K562 (cell line): ENCODE results near the gene TOM1. TPM values are rescaled to one million over a fixed set of nuclear protein-coding genes. Genes with fewer than 3 reads are reported as not detected.

Experiments used
- HCFC1 ChIP-seq: IDR thresholded peaks from 2 replicates; pipeline ENCODE4 v1.6.1; 2012; ENCODE audit warnings: low read depth, low read length, improper control_type of control experiment
- IFI16 ChIP-seq: fragments of 250-450 bp; sonication (Bioruptor Pico); IDR thresholded peaks from 2 replicates; pipeline ENCODE4 v2.1.2; 2022; ENCODE audit warnings: mild to moderate bottlenecking, inconsistent platforms
- MAFK ChIP-seq: IDR thresholded peaks from 2 replicates; pipeline ENCODE4 v1.6.1; 2011; ENCODE audit warnings: low read length, improper control_type of control experiment
- MXD1 ChIP-seq: fragments of 250-450 bp; sonication (Bioruptor Pico); IDR thresholded peaks from 2 replicates; pipeline ENCODE4 v1.8.0; 2021; ENCODE audit warnings: borderline replicate concordance, mild to moderate bottlenecking, moderate library complexity; ENCODE audit not compliant: poor library complexity, severe bottlenecking
- NFATC3 ChIP-seq: fragments of 450-650 bp; IDR thresholded peaks from 2 replicates; pipeline ENCODE4 v1.6.1; 2017; ENCODE audit warnings: mild to moderate bottlenecking
- POLR2AphosphoS5 ChIP-seq: IDR thresholded peaks from 2 replicates; pipeline ENCODE4 v1.6.1; 2011; ENCODE audit warnings: mild to moderate bottlenecking, low read depth, low read length, moderate library complexity; ENCODE audit not compliant: control insufficient read depth, insufficient read depth
- RERE ChIP-seq: sonication (generic); formaldehyde crosslinking; IDR thresholded peaks from 2 replicates; pipeline ENCODE4 v1.8.0; 2023; ENCODE audit warnings: missing genetic modification reagents, mild to moderate bottlenecking, borderline replicate concordance
- THAP7 ChIP-seq: fragments of 250-450 bp; sonication (Bioruptor Pico); IDR thresholded peaks from 2 replicates; pipeline ENCODE4 v1.5.0; 2021
- THRAP3 ChIP-seq: fragments of 450-650 bp; IDR thresholded peaks from 2 replicates; pipeline ENCODE4 v1.6.1; 2016; ENCODE audit warnings: mild to moderate bottlenecking, inconsistent platforms, borderline replicate concordance
- ZNF134 ChIP-seq: fragments of 250-450 bp; sonication (Bioruptor Pico); conservative IDR thresholded peaks from 2 replicates; pipeline ENCODE4 v1.4.0; 2020
- ZNF347 ChIP-seq: fragments of 450-650 bp; formaldehyde crosslinking; IDR thresholded peaks from 2 replicates; pipeline ENCODE4 v1.4.0; 2020; ENCODE audit warnings: low read depth, mild to moderate bottlenecking, moderate library complexity
- ZNF445 ChIP-seq: fragments of 250-450 bp; sonication (Bioruptor Pico); IDR thresholded peaks from 2 replicates; pipeline ENCODE4 v1.4.0; 2020; ENCODE audit warnings: low read depth, mild to moderate bottlenecking, moderate library complexity
- polyA plus RNA-seq, 8 experiments: library from polyadenylated mRNA; depleted of rRNA in 4 of 8; stranded (reverse) in 5 of 8; unstranded in 3 of 8; fragments of >200 nt; fragmentation: Nextera tagmentation in 2 of 8; fragmentation: Illumina TruSeq in 1 of 8; extraction: Ambion mirVana in 2 of 8; extraction: Trizol in 1 of 8; gene quantifications; 2 replicates each; pipeline versions ENCODE4 v1.2.1 to v1.2.3, GENCODE V29; 2011 to 2014; ENCODE audit warnings: inconsistent platforms in 1 of 8, missing spikeins in 1 of 8
- total RNA-seq, 7 experiments: library from RNA; depleted of rRNA in 6 of 7; stranded (reverse); fragments of >200 nt in 6 of 7; fragmentation: Illumina TruSeq in 2 of 7; extraction: Trizol in 2 of 7; gene quantifications; 2 replicates each; pipeline versions ENCODE4 v1.2.1 to v1.2.3, GENCODE V29; 2011 to 2021; ENCODE audit warnings: low replicate concordance in 1 of 7
- TF ChIP-seq, protein P1 (sequence below): fragments of 450-650 bp; IDR thresholded peaks from 2 replicates; pipeline ENCODE4 v1.7.0; 2016; ENCODE audit warnings: borderline replicate concordance

TOM1 gene
- total and polyA plus RNA-seq, 9 of the 15 experiments (the other 6 are each of a cell fraction or from before 2014, with no cell fraction given), result 0.64 to 20.6 (median 12.0) TPM

DNA sequence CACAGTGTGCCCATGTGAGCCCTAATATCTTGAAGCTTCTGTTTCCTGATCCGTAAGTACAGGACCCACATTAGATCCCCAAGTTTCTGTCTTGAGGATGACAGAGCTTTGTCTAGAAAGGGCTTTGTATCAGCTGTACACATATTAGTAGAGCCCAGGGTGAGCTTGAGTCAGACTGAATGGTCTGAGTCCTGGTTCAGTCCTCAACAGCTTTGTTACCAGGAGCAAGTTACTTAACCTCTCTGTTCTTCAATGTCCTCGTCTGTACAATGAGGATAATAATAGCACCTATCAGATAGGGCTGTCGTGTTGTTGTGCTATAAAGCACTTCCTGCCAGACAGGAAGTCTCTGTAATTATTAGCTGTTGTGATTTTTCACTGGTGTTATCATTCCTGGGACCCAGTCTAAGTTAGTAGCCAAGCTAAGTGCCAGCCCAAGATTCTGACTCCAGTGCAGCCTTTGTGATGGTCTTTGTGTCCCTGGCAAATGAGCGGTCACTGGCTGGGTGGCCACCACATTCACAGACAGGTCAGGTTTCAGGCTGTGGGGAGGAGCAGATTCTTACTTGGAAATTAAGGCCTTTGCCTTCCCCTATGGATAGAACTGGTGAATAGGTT is 6.8 kb downstream of the TOM1 start (continued):
- TF ChIP-seq RERE (CRISPR knock-in tag) (no peak), IFI16 (CRISPR knock-in tag) (no peak), POLR2AphosphoS5 (no peak), ZNF347 (CRISPR knock-in tag) (no peak), NFATC3 (no peak), HCFC1 (no peak), MAFK (no peak), THRAP3 (no peak), THAP7 (CRISPR knock-in tag) (no peak), MXD1 (CRISPR knock-in tag) (no peak), ZNF134 (CRISPR knock-in tag) (no peak), ZNF445 (no peak)
- TF ChIP-seq, protein P1, sequence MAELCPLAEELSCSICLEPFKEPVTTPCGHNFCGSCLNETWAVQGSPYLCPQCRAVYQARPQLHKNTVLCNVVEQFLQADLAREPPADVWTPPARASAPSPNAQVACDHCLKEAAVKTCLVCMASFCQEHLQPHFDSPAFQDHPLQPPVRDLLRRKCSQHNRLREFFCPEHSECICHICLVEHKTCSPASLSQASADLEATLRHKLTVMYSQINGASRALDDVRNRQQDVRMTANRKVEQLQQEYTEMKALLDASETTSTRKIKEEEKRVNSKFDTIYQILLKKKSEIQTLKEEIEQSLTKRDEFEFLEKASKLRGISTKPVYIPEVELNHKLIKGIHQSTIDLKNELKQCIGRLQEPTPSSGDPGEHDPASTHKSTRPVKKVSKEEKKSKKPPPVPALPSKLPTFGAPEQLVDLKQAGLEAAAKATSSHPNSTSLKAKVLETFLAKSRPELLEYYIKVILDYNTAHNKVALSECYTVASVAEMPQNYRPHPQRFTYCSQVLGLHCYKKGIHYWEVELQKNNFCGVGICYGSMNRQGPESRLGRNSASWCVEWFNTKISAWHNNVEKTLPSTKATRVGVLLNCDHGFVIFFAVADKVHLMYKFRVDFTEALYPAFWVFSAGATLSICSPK, result no peak
